ENCODE measurements around the gene IPCEF1.

DNA sequence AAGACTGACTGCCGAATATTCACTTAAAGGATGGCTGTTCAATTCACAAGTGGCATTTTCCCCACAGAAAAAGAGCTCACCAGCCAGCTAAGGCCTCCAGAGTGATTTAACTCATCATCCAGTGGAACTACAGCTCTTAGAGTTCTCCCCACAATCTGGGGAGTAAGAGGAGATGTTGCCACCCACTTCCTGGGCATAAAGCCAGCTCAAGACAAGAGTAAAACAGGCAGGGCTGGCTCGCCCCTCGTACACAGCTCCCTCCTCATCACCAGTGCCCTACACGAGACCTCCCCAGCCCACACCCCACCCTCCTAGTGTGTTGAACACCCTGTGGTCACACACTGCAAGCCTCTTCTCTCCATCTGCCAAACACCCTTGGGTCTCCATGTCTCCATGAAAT, 47.2 kb upstream of the IPCEF1 start:
- TF ChIP-seq, protein P1, sequence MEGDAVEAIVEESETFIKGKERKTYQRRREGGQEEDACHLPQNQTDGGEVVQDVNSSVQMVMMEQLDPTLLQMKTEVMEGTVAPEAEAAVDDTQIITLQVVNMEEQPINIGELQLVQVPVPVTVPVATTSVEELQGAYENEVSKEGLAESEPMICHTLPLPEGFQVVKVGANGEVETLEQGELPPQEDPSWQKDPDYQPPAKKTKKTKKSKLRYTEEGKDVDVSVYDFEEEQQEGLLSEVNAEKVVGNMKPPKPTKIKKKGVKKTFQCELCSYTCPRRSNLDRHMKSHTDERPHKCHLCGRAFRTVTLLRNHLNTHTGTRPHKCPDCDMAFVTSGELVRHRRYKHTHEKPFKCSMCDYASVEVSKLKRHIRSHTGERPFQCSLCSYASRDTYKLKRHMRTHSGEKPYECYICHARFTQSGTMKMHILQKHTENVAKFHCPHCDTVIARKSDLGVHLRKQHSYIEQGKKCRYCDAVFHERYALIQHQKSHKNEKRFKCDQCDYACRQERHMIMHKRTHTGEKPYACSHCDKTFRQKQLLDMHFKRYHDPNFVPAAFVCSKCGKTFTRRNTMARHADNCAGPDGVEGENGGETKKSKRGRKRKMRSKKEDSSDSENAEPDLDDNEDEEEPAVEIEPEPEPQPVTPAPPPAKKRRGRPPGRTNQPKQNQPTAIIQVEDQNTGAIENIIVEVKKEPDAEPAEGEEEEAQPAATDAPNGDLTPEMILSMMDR (IDR thresholded peaks at IDR 0.05; ENCODE audit: low read depth, low read length), result no peak
- TF ChIP-seq POLR2A (IDR thresholded peaks at IDR 0.05; ENCODE audit: extremely low read depth, insufficient read length), result no peak
- TF ChIP-seq, protein P2, sequence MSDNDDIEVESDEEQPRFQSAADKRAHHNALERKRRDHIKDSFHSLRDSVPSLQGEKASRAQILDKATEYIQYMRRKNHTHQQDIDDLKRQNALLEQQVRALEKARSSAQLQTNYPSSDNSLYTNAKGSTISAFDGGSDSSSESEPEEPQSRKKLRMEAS (IDR thresholded peaks at IDR 0.05; ENCODE audit: low read depth, low read length), result no peak
- no peak for TF ChIP-seq MYC (IDR thresholded peaks at IDR 0.05; ENCODE audit: low read depth, low read length)

Data from NB4 (cell line).